GM19455 (cell line): ENCODE data around the gene ZNF536.
"Not testable (repeated sequence)": the region's sequence is repeated elsewhere in the genome, so short reads cannot be mapped to it uniquely, and the experiment has no call there.

Experiments used
- ATAC-seq: cut with Tn5 transposase; IDR thresholded peaks from one replicate; pipeline ENCODE4 v1.9.1; 2021; ENCODE audit not compliant: unreplicated experiment

Gene ZNF536

DNA sequence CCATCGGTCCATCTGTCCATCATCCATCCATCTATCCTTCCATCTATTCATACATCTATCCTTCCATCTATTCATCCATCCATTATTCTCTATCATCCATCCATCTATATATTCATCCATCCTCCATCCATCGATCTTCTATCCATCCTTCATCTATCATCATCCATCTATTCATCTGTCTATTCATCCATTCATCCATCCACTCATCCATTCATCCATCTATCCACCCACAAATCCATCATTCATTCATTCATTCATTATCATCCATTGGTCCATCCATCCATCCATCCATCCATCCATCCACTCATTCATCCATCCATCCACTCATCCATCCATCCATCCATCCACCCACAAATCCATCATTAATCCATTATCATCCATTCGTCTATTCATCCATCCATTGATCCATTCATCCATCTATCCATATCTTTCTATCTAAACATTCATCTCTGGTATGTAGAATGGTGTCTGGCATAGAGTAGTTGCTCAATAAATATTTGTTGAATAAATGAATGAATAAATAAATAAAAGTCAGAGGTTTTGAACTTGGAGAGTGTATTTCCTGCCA, 36.6 kb downstream of the ZNF536 start:
- no peak for ATAC-seq

- no peak for ATAC-seq
These were observed 39.5 kb downstream of the ZNF536 start for GRCh38 chr19:30411714-30412113.

GRCh38 chr19:30416375-30416774, 44.2 kb downstream of the ZNF536 start:
- ATAC-seq: no peak

GRCh38 chr19:30417166-30417565, 45.0 kb downstream of the ZNF536 start:
- ATAC-seq: not testable (repeated sequence)

DNA sequence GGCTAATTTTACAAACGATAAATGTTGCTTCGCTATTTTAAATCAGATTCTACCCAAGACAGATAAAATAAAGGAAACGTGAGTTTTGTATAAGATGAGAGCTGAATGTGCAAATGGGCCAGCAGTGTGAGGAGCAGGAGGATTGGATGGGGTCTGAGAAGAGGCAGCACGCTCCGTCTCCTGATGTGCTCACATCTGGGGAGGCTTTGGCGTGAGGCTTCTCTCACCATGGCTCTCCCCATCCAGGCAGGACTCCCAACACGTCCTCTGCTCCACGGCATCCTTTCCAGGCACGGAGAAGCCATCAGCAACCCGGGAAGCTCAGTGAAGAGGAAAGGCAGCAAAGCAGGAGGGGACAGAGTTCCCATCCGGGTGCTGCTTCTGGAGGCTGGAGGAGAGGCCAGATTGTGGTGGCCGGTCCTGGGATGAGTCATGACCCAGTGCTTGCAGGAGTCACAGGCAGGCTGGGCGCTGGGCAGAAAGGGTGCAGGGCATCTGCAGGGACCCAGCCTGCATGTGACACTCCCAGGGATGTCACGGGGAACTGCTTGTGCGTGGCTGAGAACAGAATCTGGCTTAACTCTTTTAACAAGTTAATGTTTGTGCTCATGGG, 47.5 kb downstream of the ZNF536 start:
- no peak for ATAC-seq

GRCh38 chr19:30420316-30420715, 48.1 kb downstream of the ZNF536 start:
- no peak for ATAC-seq

- no peak for ATAC-seq
These were observed 48.7 kb downstream of the ZNF536 start for GRCh38 chr19:30420881-30421280.

- ATAC-seq: no peak
These were observed 49.4 kb downstream of the ZNF536 start for GRCh38 chr19:30421571-30421970.

DNA sequence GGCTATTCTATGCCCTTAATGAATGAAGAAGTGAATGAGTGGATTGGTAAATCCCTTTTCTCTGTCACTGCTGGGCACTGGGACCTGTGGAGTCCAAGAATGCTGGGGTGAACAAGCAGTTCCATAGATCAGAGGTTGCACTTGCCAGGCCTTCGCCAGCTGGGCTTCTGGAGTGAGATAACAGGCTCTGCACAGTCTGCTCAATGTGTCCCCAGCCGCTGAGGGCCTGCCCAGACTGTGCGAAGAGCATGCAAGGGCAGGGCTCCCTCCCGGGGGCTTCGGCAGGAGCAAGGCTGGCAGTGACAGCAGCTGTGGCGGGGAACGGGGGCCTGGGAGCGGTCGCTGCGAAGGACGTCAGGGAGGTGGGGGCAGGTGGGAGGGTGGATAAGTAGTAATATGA, 51.3 kb downstream of the ZNF536 start:
- ATAC-seq: no peak

DNA sequence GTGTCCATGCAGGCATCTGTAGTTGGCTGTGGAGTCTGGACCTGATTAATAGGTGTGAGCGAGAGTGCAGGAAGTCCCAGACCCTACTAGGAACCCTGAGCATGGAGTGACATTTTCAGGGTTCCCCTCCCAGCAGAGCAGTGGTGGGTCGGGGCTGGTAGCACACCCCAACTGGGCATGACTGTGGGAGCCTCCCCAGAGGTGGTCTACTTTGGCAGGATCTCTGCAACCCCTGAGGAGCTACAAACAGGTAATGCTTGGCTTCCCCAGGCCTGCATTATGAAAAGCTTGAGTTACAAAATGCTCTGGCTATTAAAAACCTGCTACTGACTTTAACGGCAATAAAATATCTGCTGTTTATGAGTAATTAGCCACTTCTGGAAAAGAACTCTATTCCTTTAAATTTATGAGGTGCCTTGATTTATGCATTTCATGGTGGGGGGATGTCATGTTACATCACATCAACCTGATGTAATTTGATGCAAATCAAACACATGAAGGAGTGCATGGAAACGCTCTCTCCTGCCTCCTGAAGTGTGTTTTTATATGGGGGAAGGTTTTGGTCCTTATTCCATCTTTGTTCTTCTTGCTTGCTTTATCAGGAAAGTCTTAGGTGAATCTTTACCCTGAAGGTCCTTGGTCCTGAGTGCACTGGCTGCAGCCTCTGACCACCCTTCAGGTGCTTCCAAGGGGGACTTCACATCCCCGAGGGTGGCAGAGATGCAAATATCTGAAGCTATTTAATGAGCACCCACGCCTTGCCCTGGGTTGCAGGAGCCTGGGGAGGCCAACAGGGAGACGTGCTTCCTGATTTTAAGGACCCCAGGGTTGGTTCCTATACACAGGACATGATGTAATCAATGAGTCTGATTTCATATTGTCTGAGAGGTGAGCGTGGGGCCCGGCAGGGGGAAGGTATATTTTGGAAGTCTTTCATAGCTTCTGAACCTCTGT, 54.0 kb downstream of the ZNF536 start:
- no peak for ATAC-seq

- ATAC-seq: no peak
These were observed 54.7 kb downstream of the ZNF536 start for GRCh38 chr19:30426864-30427263.

- no peak for ATAC-seq
These were observed 56.0 kb downstream of the ZNF536 start for GRCh38 chr19:30428092-30428680.

- ATAC-seq: no peak
These were observed 56.7 kb downstream of the ZNF536 start for GRCh38 chr19:30428844-30429243.

GRCh38 chr19:30430206-30430734, 58.1 kb downstream of the ZNF536 start:
- ATAC-seq: no peak

- no peak for ATAC-seq
These were observed 59.4 kb downstream of the ZNF536 start for GRCh38 chr19:30431591-30431990.

- ATAC-seq: no peak
These were observed 62.8 kb downstream of the ZNF536 start for GRCh38 chr19:30434797-30435594.

GRCh38 chr19:30437869-30438268, 65.7 kb downstream of the ZNF536 start:
- no peak for ATAC-seq

DNA sequence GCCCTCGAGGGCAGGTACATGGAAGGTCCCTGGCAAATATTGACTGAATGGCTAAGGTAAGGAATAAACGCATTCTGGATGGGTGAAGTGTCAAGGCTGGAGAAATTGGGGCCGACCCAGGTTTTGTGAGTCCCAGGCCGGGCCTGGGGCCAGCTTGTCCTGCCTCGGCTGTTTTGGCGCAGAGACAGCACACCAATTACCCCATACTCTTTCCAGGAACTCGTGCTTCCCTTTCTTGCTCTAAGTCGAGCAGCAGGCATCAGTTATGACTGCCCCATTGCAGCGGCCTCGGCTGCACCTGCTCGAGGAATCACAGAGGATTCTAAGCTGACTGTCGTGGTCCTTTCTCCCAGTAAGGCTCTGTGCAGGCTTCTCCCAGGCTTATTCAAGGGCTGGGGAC, 67.1 kb downstream of the ZNF536 start:
- ATAC-seq: no peak

DNA sequence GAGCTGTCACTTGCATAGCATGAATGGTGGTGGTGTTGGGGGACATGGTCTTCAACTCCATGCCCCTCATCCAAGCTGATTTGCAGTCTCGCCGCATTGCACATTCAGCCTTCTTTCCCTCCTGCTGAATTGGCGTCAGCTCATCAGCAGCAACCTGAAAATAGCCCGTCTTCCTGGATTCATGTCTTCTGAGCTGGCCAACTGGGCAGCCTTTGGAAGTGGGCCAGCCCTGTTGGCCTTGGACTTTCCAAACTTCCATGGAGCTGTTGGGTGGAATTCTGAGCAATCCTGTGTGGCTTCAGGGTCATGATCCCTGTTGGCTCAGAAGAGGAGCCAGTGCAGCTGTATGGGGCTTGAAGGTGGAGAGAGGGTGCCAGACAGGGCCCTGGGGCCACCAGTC, 68.8 kb downstream of the ZNF536 start:
- no peak for ATAC-seq

DNA sequence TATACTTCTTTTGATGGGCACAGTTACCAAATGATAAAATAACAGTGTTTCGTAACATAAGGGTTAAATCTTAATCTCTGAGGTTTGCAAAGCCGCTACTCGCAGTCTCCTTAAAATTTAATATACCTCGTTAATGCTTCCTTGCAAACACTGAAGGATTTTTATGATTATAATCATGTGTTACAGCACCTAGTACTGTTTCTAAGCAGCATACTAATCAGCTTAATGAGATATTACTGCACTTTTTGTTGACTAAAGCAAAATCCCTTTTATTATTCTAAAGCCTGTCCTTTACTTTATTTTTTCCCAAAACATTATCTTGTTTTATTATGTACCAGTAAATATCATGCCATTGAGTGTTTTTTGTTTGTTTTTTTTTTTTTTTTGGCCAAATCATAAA, 70.5 kb downstream of the ZNF536 start:
- ATAC-seq: no peak
